ENCODE measurements around the gene SCRN2. TPM values are rescaled to one million over a fixed set of nuclear protein-coding genes. Genes with fewer than 3 reads are reported as not detected.

SCRN2 gene
- total and polyA plus RNA-seq, 2 donors (not counting 3 experiments of a cell fraction or from before 2014, with no cell fraction given) = 31.7 to 48.9 TPM

GRCh38 chr17:47889734-47890529 lies 48.9 kb upstream of the SCRN2 start:
- Histone ChIP-seq H3K9me3 (replicated peaks; ENCODE audit: control insufficient read depth, insufficient read depth, low read length) (no peaks in the 10 kb centered on the region), H3K27me3 (ENCODE audit: control insufficient read depth in 2 of 2, insufficient read depth in 2 of 2, low read length in 2 of 2) (no peaks in the 10 kb centered on the region), H3K27ac (ENCODE audit: insufficient read depth, low read depth, low read length) (no peak overlapping the region), H3K36me3 (ENCODE audit: control insufficient read depth in 2 of 2, extremely low read depth in 1 of 2, insufficient read depth in 2 of 2, low read length in 2 of 2) (no peaks in the 10 kb centered on the region), H3K9me1 (replicated peaks; ENCODE audit: control insufficient read depth, extremely low read depth, insufficient read depth, low read length) (no peaks in the 10 kb centered on the region), H3K9ac (replicated peaks; ENCODE audit: extremely low read depth, insufficient read depth, low read length) (no peak overlapping the region), H2AFZ (ENCODE audit: low read depth, low read length) (no peak overlapping the region), H3K79me2 (ENCODE audit: control insufficient read depth, insufficient read depth, low read length) (no peaks in the 10 kb centered on the region), H4K20me1 (replicated peaks; ENCODE audit: control insufficient read depth, extremely low read depth, insufficient read depth, low read length) (no peaks in the 10 kb centered on the region), H3K4me3 (replicated peaks in 1 of 3; ENCODE audit: insufficient read depth in 1 of 3, low read depth in 1 of 3, low read length in 3 of 3) (no peak overlapping the region), H3K4me1 (ENCODE audit: control insufficient read depth, extremely low read depth, insufficient read depth, low read length) (peaks cover 5% of the 10 kb centered on the region), H3K4me2 (ENCODE audit: insufficient read depth, low read length) (no peak overlapping the region)
- no peak for TF ChIP-seq POLR2AphosphoS5 (IDR thresholded peaks at IDR 0.05; ENCODE audit: insufficient read depth, low read depth, low read length)
- TF ChIP-seq, protein P1, sequence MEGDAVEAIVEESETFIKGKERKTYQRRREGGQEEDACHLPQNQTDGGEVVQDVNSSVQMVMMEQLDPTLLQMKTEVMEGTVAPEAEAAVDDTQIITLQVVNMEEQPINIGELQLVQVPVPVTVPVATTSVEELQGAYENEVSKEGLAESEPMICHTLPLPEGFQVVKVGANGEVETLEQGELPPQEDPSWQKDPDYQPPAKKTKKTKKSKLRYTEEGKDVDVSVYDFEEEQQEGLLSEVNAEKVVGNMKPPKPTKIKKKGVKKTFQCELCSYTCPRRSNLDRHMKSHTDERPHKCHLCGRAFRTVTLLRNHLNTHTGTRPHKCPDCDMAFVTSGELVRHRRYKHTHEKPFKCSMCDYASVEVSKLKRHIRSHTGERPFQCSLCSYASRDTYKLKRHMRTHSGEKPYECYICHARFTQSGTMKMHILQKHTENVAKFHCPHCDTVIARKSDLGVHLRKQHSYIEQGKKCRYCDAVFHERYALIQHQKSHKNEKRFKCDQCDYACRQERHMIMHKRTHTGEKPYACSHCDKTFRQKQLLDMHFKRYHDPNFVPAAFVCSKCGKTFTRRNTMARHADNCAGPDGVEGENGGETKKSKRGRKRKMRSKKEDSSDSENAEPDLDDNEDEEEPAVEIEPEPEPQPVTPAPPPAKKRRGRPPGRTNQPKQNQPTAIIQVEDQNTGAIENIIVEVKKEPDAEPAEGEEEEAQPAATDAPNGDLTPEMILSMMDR (IDR thresholded peaks at IDR 0.05; ENCODE audit: extremely low read depth in 1 of 2, insufficient read depth in 1 of 2, low read depth in 1 of 2, low read length in 2 of 2) = peak; percentile 85 to 89
- no peak for TF ChIP-seq POLR2A (IDR thresholded peaks at IDR 0.05; ENCODE audit: low read depth, low read length)
- no peak for TF ChIP-seq JUN (IDR thresholded peaks at IDR 0.05; ENCODE audit: borderline replicate concordance, insufficient read depth, insufficient read length, low read depth)
- TF ChIP-seq MYC (IDR thresholded peaks at IDR 0.05; ENCODE audit: low read depth, low read length) = no peak
- TF ChIP-seq GATA2 (IDR thresholded peaks at IDR 0.05; ENCODE audit: insufficient read depth, insufficient read length, low read depth, low read length) = no peak
- ChIA-PET CTCF (interaction anchor here (0.5 to 9.6 kb wide), 38 partner anchors 9 to 132 kb away, joined by 3 to 367 read pairs (median 4); partner anchors contain the start of genes CDK5RAP3, LRRC46, MRPL10 and OSBPL7), POLR2A (interaction anchor here (0.6 kb wide), 1 partner anchor 47 kb away, joined by 3 read pairs; no protein-coding TSS in a partner anchor)
- DNase-seq (ENCODE audit: low read depth, low spot score) (peak; percentile 60), FAIRE-seq (peak; percentile 90)
- intact Hi-C loops (cut with micrococcal nuclease) (loop anchor here (1.0 kb wide), 1 partner anchor 49 kb away; the partner anchor contains the start of gene SCRN2), dilution Hi-C loops (cut with MboI; ENCODE audit: extremely low pct_ligation_motif_present, low sequenced_read_pairs) (no loop called here)
- BruUV-seq (replicated peaks) = no TSS peak

Measured in endothelial cell of umbilical vein (primary cell).